ENCODE data around the gene NAP1L1.

Gene NAP1L1

GRCh38 chr12:76083904-76084862 is at the start of gene NAP1L1:
TSS of gene NAP1L1 (minus strand) at chr12:76084685. CDS start at chr12:76074219, 10,466 bp downstream.
- Histone ChIP-seq H3K27ac (ENCODE audit: low read depth, low read length) (peak within 1 kb of the TSS; percentile 97), H3K36me3 (ENCODE audit: control insufficient read depth, insufficient read depth, low read length) (no peaks in the 10 kb centered on the region), H3K4me3 (ENCODE audit: low read length) (peak within 1 kb of the TSS; percentile 90), H3K27me3 (ENCODE audit: control insufficient read depth, insufficient read depth, low read length) (no peaks in the 10 kb centered on the region), H3K9ac (ENCODE audit: low read length) (peak within 1 kb of the TSS; percentile 85), H3K4me1 (ENCODE audit: control insufficient read depth, insufficient read depth, low read length) (peaks cover 7% of the 10 kb centered on the region)

GRCh38 chr12:76127588-76127987 is 43.1 kb upstream of the NAP1L1 start:
- no peaks in the 10 kb centered on the region for H3K4me1 ChIP-seq (ENCODE audit: control insufficient read depth, insufficient read depth, low read length)

GRCh38 chr12:76124456-76124855 is 40.0 kb upstream of the NAP1L1 start:
- H3K27me3 ChIP-seq (ENCODE audit: control insufficient read depth, insufficient read depth, low read length) = no peaks in the 10 kb centered on the region
- H3K27ac ChIP-seq (ENCODE audit: low read depth, low read length) = no peak overlapping the region
- no peaks in the 10 kb centered on the region for H3K4me1 ChIP-seq (ENCODE audit: control insufficient read depth, insufficient read depth, low read length)
- no peaks in the 10 kb centered on the region for H3K36me3 ChIP-seq (ENCODE audit: control insufficient read depth, insufficient read depth, low read length)
- no peak overlapping the region for H3K4me3 ChIP-seq (ENCODE audit: low read length)
- no peak overlapping the region for H3K9ac ChIP-seq (ENCODE audit: low read length)

More at GRCh38 chr12:76127588-76127987, 43.1 kb upstream of the NAP1L1 start:
- no peak overlapping the region for H3K4me3 ChIP-seq (ENCODE audit: low read length)
- no peak overlapping the region for H3K9ac ChIP-seq (ENCODE audit: low read length)
- H3K27me3 ChIP-seq (ENCODE audit: control insufficient read depth, insufficient read depth, low read length) = no peaks in the 10 kb centered on the region
- H3K27ac ChIP-seq (ENCODE audit: low read depth, low read length) = no peak overlapping the region
- no peaks in the 10 kb centered on the region for H3K36me3 ChIP-seq (ENCODE audit: control insufficient read depth, insufficient read depth, low read length)

GRCh38 chr12:76123259-76124212 is 39.1 kb upstream of the NAP1L1 start:
- no peaks in the 10 kb centered on the region for H3K36me3 ChIP-seq (ENCODE audit: control insufficient read depth, insufficient read depth, low read length)
- H3K9ac ChIP-seq (ENCODE audit: low read length) = no peak overlapping the region
- no peak overlapping the region for H3K4me3 ChIP-seq (ENCODE audit: low read length)
- H3K4me1 ChIP-seq (ENCODE audit: control insufficient read depth, insufficient read depth, low read length) = no peaks in the 10 kb centered on the region
- no peak overlapping the region for H3K27ac ChIP-seq (ENCODE audit: low read depth, low read length)
- H3K27me3 ChIP-seq (ENCODE audit: control insufficient read depth, insufficient read depth, low read length) = no peaks in the 10 kb centered on the region

- Histone ChIP-seq H3K27me3 (ENCODE audit: control insufficient read depth, insufficient read depth, low read length) (no peaks in the 10 kb centered on the region), H3K36me3 (ENCODE audit: control insufficient read depth, insufficient read depth, low read length) (no peaks in the 10 kb centered on the region), H3K4me1 (ENCODE audit: control insufficient read depth, insufficient read depth, low read length) (no peaks in the 10 kb centered on the region), H3K4me3 (ENCODE audit: low read length) (no peak overlapping the region), H3K9ac (ENCODE audit: low read length) (no peak overlapping the region), H3K27ac (ENCODE audit: low read depth, low read length) (no peak overlapping the region)
These were observed 35.4 kb upstream of the NAP1L1 start for GRCh38 chr12:76119887-76120286.

GRCh38 chr12:76117751-76118150 is 33.3 kb upstream of the NAP1L1 start:
- H3K4me3 ChIP-seq (ENCODE audit: low read length) = no peak overlapping the region
- H3K36me3 ChIP-seq (ENCODE audit: control insufficient read depth, insufficient read depth, low read length) = no peaks in the 10 kb centered on the region
- H3K4me1 ChIP-seq (ENCODE audit: control insufficient read depth, insufficient read depth, low read length) = no peaks in the 10 kb centered on the region
- no peak overlapping the region for H3K9ac ChIP-seq (ENCODE audit: low read length)
- no peaks in the 10 kb centered on the region for H3K27me3 ChIP-seq (ENCODE audit: control insufficient read depth, insufficient read depth, low read length)
- no peak overlapping the region for H3K27ac ChIP-seq (ENCODE audit: low read depth, low read length)

GRCh38 chr12:76117067-76117691 is 32.7 kb upstream of the NAP1L1 start:
- no peaks in the 10 kb centered on the region for H3K27me3 ChIP-seq (ENCODE audit: control insufficient read depth, insufficient read depth, low read length)
- no peak overlapping the region for H3K9ac ChIP-seq (ENCODE audit: low read length)
- no peaks in the 10 kb centered on the region for H3K4me1 ChIP-seq (ENCODE audit: control insufficient read depth, insufficient read depth, low read length)
- no peak overlapping the region for H3K27ac ChIP-seq (ENCODE audit: low read depth, low read length)
- no peaks in the 10 kb centered on the region for H3K36me3 ChIP-seq (ENCODE audit: control insufficient read depth, insufficient read depth, low read length)
- H3K4me3 ChIP-seq (ENCODE audit: low read length) = no peak overlapping the region

GRCh38 chr12:76113800-76114757 is 29.6 kb upstream of the NAP1L1 start:
- Histone ChIP-seq H3K4me1 (ENCODE audit: control insufficient read depth, insufficient read depth, low read length) (no peaks in the 10 kb centered on the region), H3K4me3 (ENCODE audit: low read length) (no peak overlapping the region), H3K27ac (ENCODE audit: low read depth, low read length) (no peak overlapping the region), H3K27me3 (ENCODE audit: control insufficient read depth, insufficient read depth, low read length) (no peaks in the 10 kb centered on the region), H3K36me3 (ENCODE audit: control insufficient read depth, insufficient read depth, low read length) (no peaks in the 10 kb centered on the region), H3K9ac (ENCODE audit: low read length) (no peak overlapping the region)

- H3K4me3 ChIP-seq (ENCODE audit: low read length) = no peak overlapping the region
- H3K27ac ChIP-seq (ENCODE audit: low read depth, low read length) = no peak overlapping the region
- H3K9ac ChIP-seq (ENCODE audit: low read length) = no peak overlapping the region
- H3K4me1 ChIP-seq (ENCODE audit: control insufficient read depth, insufficient read depth, low read length) = no peaks in the 10 kb centered on the region
- no peaks in the 10 kb centered on the region for H3K27me3 ChIP-seq (ENCODE audit: control insufficient read depth, insufficient read depth, low read length)
- H3K36me3 ChIP-seq (ENCODE audit: control insufficient read depth, insufficient read depth, low read length) = no peaks in the 10 kb centered on the region
These were observed 26.8 kb upstream of the NAP1L1 start for GRCh38 chr12:76111209-76111749.

- H3K4me3 ChIP-seq (ENCODE audit: low read length) = no peak overlapping the region
These were observed 25.4 kb upstream of the NAP1L1 start for GRCh38 chr12:76109879-76110278.

GRCh38 chr12:76108356-76108755 is 23.9 kb upstream of the NAP1L1 start:
- H3K36me3 ChIP-seq (ENCODE audit: control insufficient read depth, insufficient read depth, low read length) = no peaks in the 10 kb centered on the region
- no peak overlapping the region for H3K27ac ChIP-seq (ENCODE audit: low read depth, low read length)
- no peaks in the 10 kb centered on the region for H3K4me1 ChIP-seq (ENCODE audit: control insufficient read depth, insufficient read depth, low read length)
- H3K27me3 ChIP-seq (ENCODE audit: control insufficient read depth, insufficient read depth, low read length) = no peaks in the 10 kb centered on the region
- H3K9ac ChIP-seq (ENCODE audit: low read length) = no peak overlapping the region
- no peak overlapping the region for H3K4me3 ChIP-seq (ENCODE audit: low read length)

More at GRCh38 chr12:76109879-76110278, 25.4 kb upstream of the NAP1L1 start:
- H3K27me3 ChIP-seq (ENCODE audit: control insufficient read depth, insufficient read depth, low read length) = no peaks in the 10 kb centered on the region
- no peak overlapping the region for H3K27ac ChIP-seq (ENCODE audit: low read depth, low read length)
- H3K4me1 ChIP-seq (ENCODE audit: control insufficient read depth, insufficient read depth, low read length) = no peaks in the 10 kb centered on the region
- no peak overlapping the region for H3K9ac ChIP-seq (ENCODE audit: low read length)
- H3K36me3 ChIP-seq (ENCODE audit: control insufficient read depth, insufficient read depth, low read length) = no peaks in the 10 kb centered on the region

Data from rectal smooth muscle tissue (tissue), 1 donor.